Hepatocyte (in vitro differentiated cells): ENCODE results near the gene ARSJ. TPM values are rescaled to one million over a fixed set of nuclear protein-coding genes. Genes with fewer than 3 reads are reported as not detected.

ENCODE experiments used
- DNase-seq: peaks from one replicate; pipeline ENCODE4 v3.0.0-alpha.2; 2016; ENCODE audit warnings: low spot score
- H2AFZ ChIP-seq: fragments of 200-600 bp; sonication (generic); 2 replicates; pipeline ENCODE4 v1.6.0; 2016; ENCODE audit warnings: antibody characterized with exemption, mild to moderate bottlenecking
- H3K27ac ChIP-seq: fragments of 200-600 bp; sonication (generic); 2 replicates; pipeline ENCODE4 v1.5.1; 2016; ENCODE audit warnings: mild to moderate bottlenecking
- H3K27me3 ChIP-seq: fragments of 200-600 bp; sonication (generic); 2 replicates; pipeline ENCODE4 v1.6.1; 2016
- H3K36me3 ChIP-seq: fragments of 200-600 bp; sonication (generic); replicated peaks from 2 replicates; pipeline ENCODE4 v1.5.1; 2016; ENCODE audit warnings: low read depth; ENCODE audit not compliant: insufficient read depth
- H3K4me1 ChIP-seq: fragments of 200-600 bp; sonication (generic); 2 replicates; pipeline ENCODE4 v1.5.1; 2016; ENCODE audit warnings: mild to moderate bottlenecking, moderate library complexity; ENCODE audit not compliant: insufficient read depth
- H3K4me2 ChIP-seq: fragments of 200-600 bp; sonication (generic); 2 replicates; pipeline ENCODE4 v1.6.0; 2016
- H3K4me3 ChIP-seq: fragments of 200-600 bp; sonication (generic); 2 replicates; pipeline ENCODE4 v1.5.1; 2016; ENCODE audit warnings: mild to moderate bottlenecking
- H3K79me2 ChIP-seq: fragments of 200-600 bp; sonication (generic); 2 replicates; pipeline ENCODE4 v1.6.0; 2017; ENCODE audit warnings: mild to moderate bottlenecking
- H3K9me2 ChIP-seq: fragments of 200-600 bp; sonication (generic); replicated peaks from 2 replicates; pipeline ENCODE4 v1.6.0; 2017; ENCODE audit warnings: mild to moderate bottlenecking; ENCODE audit not compliant: insufficient read depth
- H3K9me3 ChIP-seq: fragments of 200-600 bp; sonication (generic); 2 replicates; pipeline ENCODE4 v1.5.1; 2016; ENCODE audit warnings: low read depth, mild to moderate bottlenecking
- H4K20me1 ChIP-seq: fragments of 200-600 bp; sonication (generic); 2 replicates; pipeline ENCODE4 v1.6.0; 2016; ENCODE audit warnings: mild to moderate bottlenecking; ENCODE audit not compliant: insufficient read depth, poor library complexity, severe bottlenecking
- CTCF ChIP-seq: fragments of 200-600 bp; sonication (generic); IDR thresholded peaks from 2 replicates; pipeline ENCODE4 v1.5.1; 2016; ENCODE audit warnings: antibody characterized with exemption, mild to moderate bottlenecking; ENCODE audit not compliant: poor library complexity
- EZH2 ChIP-seq: fragments of 200-600 bp; sonication (generic); IDR thresholded peaks from 2 replicates; pipeline ENCODE4 v1.6.1; 2016; ENCODE audit warnings: antibody characterized with exemption, mild to moderate bottlenecking, borderline replicate concordance
- EZH2phosphoT487 ChIP-seq: fragments of 200-600 bp; sonication (generic); IDR thresholded peaks from one replicate; pipeline ENCODE4 v1.6.1; 2018; ENCODE audit warnings: antibody characterized with exemption, mild to moderate bottlenecking, low read depth, moderate library complexity; ENCODE audit not compliant: unreplicated experiment, severe bottlenecking
- WGBS: methylation state at CpG from one replicate; pipeline ENCODE4 v1.1.6; 2016; ENCODE audit warnings: low lambda C conversion rate; ENCODE audit errors: missing lambda C conversion rate; 5-methylcytosine and 5-hydroxymethylcytosine counted together
- polyA plus RNA-seq: library from polyadenylated mRNA; unstranded; fragments of >200 nt; fragmentation: Nextera tagmentation; extraction: Ambion mirVana; gene quantifications from 2 replicates; pipeline ENCODE4 v1.2.1, GENCODE V29; 2016
- total RNA-seq: library from RNA; depleted of rRNA; stranded (reverse); fragments of >200 nt; gene quantifications from 2 replicates; pipeline ENCODE4 v1.2.3, GENCODE V29; 2014

The ARSJ gene
- total and polyA plus RNA-seq, 2 experiments from 2014 or later: 7.6 to 13.8 TPM

- peak; percentile 12 for DNase-seq
- TF ChIP-seq EZH2phosphoT487 (no peak), EZH2 (no peak), CTCF (no peak)
- no peak overlapping the region for H3K27ac ChIP-seq
Measured at GRCh38 chr4:113951263-113951662, 28.2 kb downstream of the ARSJ start.

GRCh38 chr4:113950207-113950606 lies 29.2 kb downstream of the ARSJ start:
- Histone ChIP-seq H3K27me3 (no peaks in the 10 kb centered on the region), H4K20me1 (no peaks in the 10 kb centered on the region), H3K36me3 (no peaks in the 10 kb centered on the region), H3K9me2 (no peaks in the 10 kb centered on the region), H3K4me1 (peaks cover 15% of the 10 kb centered on the region), H3K9me3 (no peaks in the 10 kb centered on the region), H3K4me3 (no peak overlapping the region), H3K4me2 (no peak overlapping the region), H3K27ac (no peak overlapping the region), H2AFZ (no peak overlapping the region), H3K79me2 (peaks cover 4% of the 10 kb centered on the region)
- TF ChIP-seq EZH2phosphoT487 (no peak), EZH2 (no peak), CTCF (no peak)
- DNase-seq: no peak

More at GRCh38 chr4:113951263-113951662, 28.2 kb downstream of the ARSJ start:
- no peaks in the 10 kb centered on the region for H3K27me3 ChIP-seq
- peaks cover 17% of the 10 kb centered on the region for H3K4me1 ChIP-seq
- H2AFZ ChIP-seq: no peak overlapping the region
- peak overlapping the region; percentile 17 for H3K4me2 ChIP-seq
- peaks cover 4% of the 10 kb centered on the region for H3K79me2 ChIP-seq
- no peaks in the 10 kb centered on the region for H3K9me3 ChIP-seq
- H3K9me2 ChIP-seq: no peaks in the 10 kb centered on the region
- no peaks in the 10 kb centered on the region for H3K36me3 ChIP-seq
- no peak overlapping the region for H3K4me3 ChIP-seq
- H4K20me1 ChIP-seq: no peaks in the 10 kb centered on the region
- WGBS: 51% methylated on average over 6 of the region's 6 CpGs

GRCh38 chr4:113947484-113947883 lies 32.0 kb downstream of the ARSJ start:
- no peaks in the 10 kb centered on the region for H3K27me3 ChIP-seq
- no peak overlapping the region for H2AFZ ChIP-seq
- H3K9me3 ChIP-seq: no peaks in the 10 kb centered on the region
- H3K36me3 ChIP-seq: no peaks in the 10 kb centered on the region
- peaks cover 13% of the 10 kb centered on the region for H3K4me1 ChIP-seq
- no peaks in the 10 kb centered on the region for H4K20me1 ChIP-seq
- no peaks in the 10 kb centered on the region for H3K9me2 ChIP-seq
- DNase-seq: no peak
- H3K27ac ChIP-seq: no peak overlapping the region
- no peak overlapping the region for H3K4me2 ChIP-seq
- H3K4me3 ChIP-seq: no peak overlapping the region
- H3K79me2 ChIP-seq: no peaks in the 10 kb centered on the region
- TF ChIP-seq CTCF: no peak
- no peak for TF ChIP-seq EZH2phosphoT487
- TF ChIP-seq EZH2: no peak
- WGBS: 93% methylated on average over 1 of the region's 1 CpG

GRCh38 chr4:113945906-113946305 lies 33.5 kb downstream of the ARSJ start:
- no peak overlapping the region for H3K4me2 ChIP-seq
- no peak for DNase-seq
- no peaks in the 10 kb centered on the region for H3K9me3 ChIP-seq
- H3K4me1 ChIP-seq: peaks cover 4% of the 10 kb centered on the region
- H3K27me3 ChIP-seq: no peaks in the 10 kb centered on the region
- no peaks in the 10 kb centered on the region for H4K20me1 ChIP-seq
- no peaks in the 10 kb centered on the region for H3K36me3 ChIP-seq
- TF ChIP-seq EZH2phosphoT487: no peak
- TF ChIP-seq EZH2: no peak
- TF ChIP-seq CTCF: no peak
- no peak overlapping the region for H2AFZ ChIP-seq
- H3K79me2 ChIP-seq: no peaks in the 10 kb centered on the region
- 56% methylated on average over 1 of the region's 1 CpG for WGBS
- no peak overlapping the region for H3K4me3 ChIP-seq
- H3K27ac ChIP-seq: no peak overlapping the region
- H3K9me2 ChIP-seq: no peaks in the 10 kb centered on the region
